IPS-11a (cell line): Measurements from ENCODE around the gene BCAS3.

Source experiments
- H3K4me3 ChIP-seq: one replicate; pipeline ENCODE4 v1.5.1; 2013; ENCODE audit warnings: low read depth, low read length, control low read depth

Gene BCAS3

DNA sequence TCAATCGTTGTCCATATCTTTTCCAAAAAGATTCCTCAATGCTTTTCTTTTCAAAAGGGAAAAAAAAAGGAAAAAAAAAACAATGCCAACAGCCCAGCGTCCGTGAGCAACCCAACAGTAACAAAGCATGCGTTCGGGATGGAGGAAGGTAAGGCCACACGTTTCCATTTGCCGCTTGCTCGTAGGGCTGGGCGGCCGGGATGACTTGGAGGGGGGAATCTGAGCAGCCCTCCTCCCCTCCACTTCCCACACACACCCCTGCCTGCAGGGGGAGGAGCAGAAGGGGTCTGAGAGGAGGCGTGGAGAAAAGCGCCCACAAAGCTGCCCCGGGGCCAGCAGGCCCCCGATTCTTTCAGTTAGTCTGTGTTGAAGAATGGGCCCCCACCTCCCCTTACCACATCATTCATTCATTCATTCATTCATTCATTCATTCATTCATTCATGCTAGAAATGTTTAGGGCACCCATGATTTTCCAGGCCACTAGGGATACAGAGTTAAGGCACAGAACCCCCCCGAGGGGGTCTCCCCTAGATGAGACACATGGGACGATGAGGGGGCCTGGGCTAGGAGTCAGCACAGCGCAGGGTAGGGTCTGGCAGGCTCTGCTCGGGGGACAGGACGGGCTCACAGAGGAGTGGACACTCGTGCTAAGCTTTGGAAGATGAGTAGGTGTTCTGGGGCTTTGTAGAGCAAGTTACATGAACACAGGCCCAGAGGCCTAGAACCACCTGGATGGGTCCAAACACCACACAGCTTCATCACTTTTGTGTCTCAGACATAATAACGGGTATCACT is 711.1 kb downstream of the BCAS3 start:
- H3K4me3 ChIP-seq = no peak overlapping the region

DNA sequence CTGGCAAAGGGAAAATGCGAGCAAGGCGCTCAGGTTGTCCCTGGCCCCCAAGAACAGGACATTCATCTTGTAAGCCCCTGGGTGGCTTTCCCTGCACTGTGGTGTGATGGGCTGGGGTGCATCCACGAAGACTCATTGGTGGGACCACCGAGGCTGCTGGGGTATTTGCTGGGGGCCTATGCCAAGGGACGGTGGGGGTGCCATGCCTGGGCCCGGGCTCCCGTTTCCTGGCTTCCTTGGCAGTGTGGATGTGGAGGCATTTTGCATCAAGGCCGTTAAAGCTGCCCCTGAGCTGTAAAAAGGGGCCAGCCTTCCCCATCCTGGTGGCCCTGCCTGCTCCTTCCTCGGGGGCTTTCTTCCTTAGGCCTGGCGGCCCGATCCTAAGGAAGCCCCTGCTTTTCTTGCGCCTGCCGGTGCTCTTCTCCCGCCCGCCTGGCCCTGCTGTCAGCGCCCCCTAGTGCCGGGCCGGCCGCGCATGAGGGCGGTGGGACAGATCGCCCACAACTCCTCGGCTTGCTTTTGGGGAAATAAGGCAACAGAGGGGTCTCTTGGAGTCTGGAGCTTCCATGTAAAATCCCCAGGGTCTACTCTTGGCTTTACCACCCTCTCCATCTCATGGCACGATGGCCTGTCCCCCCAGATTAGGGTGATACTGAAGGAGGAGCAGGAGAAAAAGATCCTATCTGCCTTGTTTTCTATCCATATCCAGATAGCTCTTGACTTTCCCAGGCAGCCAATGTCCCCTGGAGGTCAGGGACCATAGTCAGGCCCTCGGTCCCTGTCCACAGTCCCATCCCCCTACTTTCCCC is 712.2 kb downstream of the BCAS3 start:
- H3K4me3 ChIP-seq = no peak overlapping the region

DNA sequence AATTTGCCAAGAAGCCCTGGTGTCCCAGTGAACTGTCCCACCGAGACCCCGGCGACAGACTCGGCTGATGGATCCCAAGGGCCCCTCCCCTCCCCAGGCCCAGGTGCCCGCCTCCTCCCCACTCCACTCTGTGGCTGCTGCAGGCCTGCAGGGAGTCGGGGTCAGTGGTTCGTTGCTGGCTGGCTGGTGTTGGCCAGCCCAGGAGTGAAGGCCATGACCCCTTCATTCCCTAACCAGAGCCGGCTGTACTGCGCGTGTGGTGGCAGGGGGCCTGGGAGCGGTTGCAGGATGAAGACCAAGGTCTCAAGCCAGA is 712.8 kb downstream of the BCAS3 start:
- H3K4me3 ChIP-seq = no peak overlapping the region

DNA sequence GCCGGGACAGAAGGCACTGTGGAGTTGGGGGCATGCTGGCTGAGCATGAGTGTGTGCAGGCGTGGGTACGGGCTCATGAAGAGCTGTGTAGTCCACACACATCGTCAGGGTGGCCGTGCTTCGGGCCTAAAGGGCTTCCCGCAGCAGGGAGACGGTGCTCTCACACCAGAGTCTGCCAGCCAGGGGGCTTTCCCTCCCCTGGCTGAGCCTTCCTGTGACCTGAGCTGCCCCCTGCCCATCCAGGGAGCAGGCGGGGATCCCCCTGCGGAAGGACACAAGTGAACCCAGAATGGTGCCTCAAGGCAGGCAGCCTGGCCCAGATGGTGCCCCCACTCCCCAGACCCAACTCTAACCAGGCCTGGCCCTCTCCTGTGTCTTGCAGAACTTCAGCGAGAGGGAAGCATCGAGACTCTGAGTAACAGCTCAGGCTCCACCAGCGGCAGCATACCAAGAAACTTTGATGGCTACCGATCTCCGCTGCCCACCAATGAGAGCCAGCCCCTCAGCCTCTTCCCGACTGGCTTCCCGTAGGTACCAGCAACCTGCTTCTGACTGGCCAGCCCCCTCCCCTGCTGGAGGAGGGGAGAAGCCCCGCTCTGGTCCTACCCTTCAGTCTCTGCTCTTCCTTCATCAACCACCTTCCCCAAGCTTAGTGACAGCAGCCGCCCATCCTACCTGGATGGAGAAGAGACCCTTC is 714.1 kb downstream of the BCAS3 start:
- H3K4me3 ChIP-seq = no peak overlapping the region

DNA sequence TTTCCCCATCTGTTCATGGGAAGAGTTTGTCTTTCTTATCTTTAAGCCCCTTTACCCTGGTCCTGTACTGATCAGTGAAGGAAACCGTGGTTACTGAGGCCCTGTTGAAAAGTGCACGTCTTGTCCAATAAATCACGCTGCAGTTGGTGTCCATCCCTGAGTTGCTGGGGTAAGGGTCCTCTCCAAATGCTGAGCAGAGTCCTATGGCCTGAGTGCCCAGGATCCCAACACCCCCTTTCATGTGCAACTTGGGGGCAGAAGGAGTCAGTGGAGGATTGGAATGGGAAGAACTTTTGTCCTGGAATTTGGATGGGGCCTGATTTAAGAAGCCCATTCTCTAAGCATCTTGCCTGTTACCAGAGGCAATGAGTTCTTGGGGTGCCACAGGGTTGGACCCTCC is 715.0 kb downstream of the BCAS3 start:
- no peak overlapping the region for H3K4me3 ChIP-seq

DNA sequence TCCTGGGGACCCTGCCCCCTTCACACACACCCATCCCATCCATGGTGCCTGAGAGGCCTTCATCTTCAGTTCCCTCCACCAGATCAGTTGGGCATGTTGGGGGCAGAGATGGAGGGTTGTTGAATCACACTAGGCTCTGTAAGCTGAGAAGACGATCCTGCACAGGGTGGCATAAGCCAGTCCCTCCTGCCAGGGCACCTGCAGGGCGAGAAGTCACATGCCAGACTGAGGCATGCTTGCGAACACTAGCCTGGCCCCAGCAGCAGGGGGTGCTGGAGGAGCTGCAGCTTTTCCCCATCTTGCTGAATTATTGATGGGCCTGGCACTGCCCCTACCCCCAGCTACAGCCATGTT is 715.9 kb downstream of the BCAS3 start:
- no peak overlapping the region for H3K4me3 ChIP-seq

DNA sequence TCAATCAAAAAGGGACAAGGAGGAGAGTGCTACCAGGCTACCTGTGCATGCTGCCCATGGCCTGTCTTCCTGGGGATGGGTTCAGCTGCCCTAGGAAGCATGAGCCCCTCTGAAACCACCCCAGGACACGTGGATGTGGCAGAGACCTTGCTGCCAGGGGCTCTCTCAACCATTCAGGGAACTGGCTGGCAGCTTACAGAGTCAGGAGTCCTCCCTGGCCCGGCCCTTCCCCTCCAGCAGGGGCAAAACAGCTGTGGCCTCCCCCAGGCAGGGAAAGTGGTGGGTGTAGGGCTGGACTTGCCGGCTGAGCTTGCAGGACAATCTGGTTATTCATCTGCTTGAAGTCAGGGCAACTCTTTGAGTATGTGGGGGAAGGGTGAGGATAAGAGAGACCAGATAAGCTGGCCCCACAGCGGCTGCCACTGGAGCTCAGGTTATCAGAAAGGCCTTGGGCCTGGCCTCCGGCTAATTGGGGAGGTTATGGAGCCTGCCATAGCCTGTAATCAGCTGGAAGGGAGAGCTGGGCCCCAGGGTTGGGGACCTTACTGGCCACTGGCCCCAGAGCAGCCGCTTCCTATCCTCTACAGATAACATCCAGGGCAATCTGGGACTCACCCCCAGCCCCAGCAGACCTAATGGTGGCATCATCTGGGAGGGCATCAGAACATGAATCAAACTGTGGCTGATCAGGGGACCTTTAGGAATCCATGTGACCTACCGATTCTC is 716.4 kb downstream of the BCAS3 start:
- H3K4me3 ChIP-seq = no peak overlapping the region

DNA sequence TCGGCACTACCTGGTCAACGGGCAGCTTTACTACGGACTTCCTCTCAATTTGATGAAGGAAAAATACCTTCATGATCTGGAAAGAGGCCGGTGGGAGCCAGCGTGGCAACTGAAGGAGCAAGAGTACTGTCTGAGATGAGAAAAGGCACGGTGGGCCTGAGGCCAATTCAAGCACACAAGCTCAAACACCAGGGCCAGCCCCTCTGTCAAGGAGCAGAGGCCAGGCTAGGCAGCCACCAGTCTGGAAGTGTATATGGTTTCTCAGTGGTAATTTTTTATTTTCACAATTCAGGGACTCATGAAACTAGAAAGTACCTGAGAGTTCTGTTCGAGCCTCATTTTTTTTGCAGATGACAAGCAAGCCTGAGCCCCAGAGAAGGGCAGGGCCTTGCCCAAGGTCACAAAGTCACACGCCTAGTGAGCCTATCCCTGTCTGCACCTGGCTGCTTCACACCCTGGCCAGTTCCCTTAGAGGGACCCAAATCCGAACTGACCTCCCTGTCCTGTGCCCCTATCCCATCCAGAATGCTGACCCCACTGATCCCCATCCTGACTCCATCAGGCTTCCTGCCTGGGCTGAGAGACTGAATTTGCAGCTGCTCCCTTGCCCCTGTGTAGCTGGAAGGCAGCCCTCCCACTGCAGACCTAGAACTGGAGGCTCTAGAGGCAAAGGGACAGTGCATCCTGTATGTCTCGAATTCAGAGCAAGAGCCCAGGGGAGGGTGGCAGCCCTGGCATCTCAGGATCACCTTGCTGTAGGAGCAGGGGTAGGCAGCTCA is 717.2 kb downstream of the BCAS3 start:
- no peak overlapping the region for H3K4me3 ChIP-seq

DNA sequence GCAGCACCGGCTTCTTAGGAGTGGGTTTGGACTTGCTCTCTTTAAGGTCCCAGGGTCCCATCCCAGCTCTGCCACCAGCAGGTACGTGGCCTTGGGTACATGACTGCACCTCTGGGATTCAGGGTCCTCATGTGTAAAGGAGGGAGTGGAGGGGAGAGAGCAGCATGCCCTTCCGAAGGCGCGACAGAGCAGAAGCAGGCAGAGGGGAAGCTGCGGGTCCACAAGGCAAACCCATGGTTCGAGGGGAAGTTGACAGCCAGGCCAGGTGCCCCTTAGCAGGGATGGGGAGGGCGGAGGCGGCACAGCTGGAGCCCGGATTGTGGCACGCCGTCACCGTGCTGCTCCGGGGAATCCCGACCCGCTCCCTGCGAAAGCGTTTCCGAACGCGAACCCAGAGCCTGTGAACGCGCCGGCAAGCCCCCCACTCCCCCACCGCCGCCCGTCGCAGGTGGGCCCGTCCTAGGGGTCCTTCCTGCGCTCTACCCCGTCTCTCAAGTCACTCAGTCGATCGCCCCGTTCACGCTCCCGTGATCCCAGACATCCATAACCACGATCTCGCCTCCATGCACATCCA is 717.8 kb downstream of the BCAS3 start:
- H3K4me3 ChIP-seq = no peak overlapping the region

DNA sequence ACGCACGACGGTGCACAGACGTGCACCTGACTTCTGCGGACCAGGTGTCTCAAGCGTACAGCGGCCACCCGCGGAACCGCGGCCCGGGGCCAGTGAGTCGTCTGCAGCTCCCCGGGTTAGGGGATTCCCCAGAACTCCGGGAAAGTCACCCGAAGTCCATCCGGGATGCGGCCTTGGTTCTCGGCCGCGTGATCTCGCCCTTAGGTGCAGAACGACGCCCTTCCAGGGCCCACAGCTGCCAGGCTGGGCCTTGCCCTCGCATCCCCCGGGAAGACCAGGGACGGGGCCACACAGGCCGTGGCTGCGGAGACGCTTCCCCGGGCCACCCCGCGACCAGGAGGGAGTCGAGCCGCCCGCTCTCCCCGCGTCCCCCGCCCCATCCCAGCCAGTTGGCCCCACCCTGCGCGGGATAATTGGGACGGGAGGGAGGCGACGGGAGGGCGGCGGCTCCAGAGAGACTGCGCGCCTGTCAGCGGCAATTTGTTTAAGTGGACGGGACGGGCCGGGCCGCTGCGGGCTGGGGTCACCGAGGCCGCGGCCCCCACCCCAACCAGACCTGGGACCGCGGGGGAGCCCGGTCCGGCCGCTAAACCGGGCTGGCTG is 718.4 kb downstream of the BCAS3 start:
- no peak overlapping the region for H3K4me3 ChIP-seq

DNA sequence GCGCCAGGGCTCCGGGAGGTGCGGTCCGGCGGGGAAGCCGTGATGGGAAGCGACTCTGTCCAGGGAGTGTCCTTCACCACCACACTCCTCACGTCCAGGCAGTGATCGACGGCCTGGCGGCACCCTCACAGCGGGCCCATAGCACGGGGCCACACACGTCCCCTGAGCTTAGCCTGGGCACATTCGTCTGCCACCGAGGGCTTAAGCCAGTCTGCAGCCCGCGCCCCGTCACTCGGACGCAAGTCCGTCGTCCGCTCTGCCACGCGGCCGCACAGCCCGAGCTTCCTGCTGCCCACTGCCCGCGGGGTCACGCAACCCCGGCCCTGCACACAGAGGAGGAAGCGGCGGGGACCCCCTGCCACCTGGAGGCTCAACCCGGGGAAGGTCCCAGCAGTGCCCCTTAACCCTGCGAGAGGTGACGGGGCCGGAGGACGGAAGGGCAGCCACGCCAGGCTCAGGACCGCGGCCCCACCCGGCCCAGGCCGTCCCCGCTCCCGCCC is 719.0 kb downstream of the BCAS3 start:
- H3K4me3 ChIP-seq = no peak overlapping the region

DNA sequence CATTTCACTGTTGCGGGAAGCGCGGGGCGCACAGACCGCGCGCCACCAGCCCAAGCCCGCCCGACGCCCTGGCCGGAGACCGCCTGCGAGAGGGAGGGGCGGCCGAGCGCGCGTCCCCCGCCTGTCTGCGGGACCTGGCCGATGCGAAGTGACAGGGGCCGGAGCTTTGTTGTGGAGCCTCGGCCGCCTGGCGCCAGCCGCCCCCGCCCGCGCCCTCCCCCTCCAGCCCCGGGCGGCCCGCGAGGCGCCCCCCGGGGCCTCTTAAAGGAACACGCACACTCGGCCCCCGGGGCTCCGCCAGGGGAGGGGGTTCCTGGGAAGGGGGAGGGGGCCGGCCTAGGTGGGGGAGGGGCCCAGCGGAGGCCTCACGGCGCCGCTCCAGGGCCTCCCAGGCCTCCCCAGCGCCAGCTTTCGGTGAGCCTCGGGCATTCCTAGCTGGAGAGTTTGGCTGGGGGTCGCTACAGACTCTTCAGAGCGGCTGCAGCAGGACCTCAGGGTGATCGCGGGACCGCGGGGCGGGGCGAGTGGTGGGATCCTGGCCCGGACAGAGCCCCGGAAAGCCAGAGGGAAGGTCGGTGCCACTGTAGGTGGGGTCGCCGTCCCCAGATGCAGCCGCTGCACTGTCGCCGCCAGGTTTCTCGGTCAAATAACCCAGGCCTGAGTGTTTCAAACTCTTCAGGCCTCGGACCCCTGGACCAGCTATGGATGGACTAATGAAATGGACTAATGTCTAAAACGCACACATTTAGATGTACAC is 719.6 kb downstream of the BCAS3 start:
- H3K4me3 ChIP-seq = no peak overlapping the region

DNA sequence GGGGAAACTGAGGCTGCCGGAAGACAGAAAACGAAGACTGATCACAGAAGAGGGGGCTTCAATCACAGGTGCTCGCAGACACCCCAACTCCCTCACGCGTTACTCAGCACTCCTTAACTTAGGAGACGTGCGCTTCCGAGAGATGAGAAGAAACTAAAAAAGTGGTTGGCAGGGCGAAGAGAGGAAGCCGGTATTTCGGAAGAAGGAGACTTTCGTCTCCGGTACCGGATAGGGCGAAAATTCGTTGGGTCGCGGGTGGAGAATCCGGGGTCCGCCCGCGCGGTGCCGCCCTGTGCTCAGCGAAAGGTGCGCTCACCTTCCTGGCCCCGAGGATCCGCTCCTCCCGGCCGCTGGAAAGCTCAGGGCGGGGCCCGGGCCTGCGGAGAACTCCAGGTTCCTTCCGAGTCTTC is 721.1 kb downstream of the BCAS3 start:
- no peak overlapping the region for H3K4me3 ChIP-seq

DNA sequence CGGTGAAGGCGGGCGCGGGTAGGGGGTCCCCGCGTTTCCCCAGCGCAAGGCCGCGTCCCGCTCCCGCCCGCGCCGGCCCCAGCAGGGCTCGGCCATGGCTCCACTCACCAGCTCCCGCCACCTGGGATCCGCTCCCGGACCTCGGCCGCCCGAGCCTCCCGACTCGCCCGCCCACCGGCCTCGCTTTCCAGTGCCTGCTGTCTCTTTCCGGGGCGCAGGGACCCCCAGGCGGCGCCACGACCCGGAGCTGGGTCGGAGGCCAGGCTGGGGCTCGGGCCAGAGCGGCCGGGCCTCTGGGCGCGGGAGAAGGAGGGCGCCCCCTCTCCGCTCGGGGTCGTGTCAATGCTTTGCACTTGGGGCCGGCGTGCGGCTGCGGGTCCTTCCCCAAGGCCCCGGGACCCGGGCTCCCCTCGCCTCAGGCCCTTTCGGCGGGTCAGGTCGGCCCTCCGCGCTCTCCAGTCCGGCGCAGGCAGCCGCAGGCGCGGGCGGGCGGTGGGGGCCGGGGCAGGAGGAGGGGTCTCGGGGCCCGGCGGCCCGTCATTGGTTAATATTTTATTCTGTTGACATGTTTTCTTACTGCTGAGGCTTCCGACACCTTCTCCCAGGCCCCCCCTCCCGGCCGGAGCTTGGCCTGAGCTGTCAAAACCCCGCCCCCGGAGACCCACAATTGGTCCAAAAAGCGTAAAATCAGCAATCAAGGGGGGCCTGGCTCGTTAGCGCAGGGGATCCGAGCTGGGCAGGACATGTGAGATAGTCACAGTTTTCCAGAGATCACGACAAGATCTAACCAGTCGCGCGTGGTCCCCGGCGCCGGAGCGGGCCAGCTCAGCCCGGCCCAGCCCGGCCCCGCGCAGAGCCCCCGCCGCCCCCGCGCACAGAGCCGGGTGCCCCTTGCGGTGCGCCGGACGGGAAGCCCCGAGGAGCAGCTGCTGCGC is 721.7 kb downstream of the BCAS3 start, which contains the start of gene TBX2:
Gene TBX2, plus strand, starts transcription at position 713 of the 935 bp plus-strand sequence. CDS start 334 bp downstream, outside the sequence.
- H3K4me3 ChIP-seq = peak within 1 kb of the TSS; percentile 17

DNA sequence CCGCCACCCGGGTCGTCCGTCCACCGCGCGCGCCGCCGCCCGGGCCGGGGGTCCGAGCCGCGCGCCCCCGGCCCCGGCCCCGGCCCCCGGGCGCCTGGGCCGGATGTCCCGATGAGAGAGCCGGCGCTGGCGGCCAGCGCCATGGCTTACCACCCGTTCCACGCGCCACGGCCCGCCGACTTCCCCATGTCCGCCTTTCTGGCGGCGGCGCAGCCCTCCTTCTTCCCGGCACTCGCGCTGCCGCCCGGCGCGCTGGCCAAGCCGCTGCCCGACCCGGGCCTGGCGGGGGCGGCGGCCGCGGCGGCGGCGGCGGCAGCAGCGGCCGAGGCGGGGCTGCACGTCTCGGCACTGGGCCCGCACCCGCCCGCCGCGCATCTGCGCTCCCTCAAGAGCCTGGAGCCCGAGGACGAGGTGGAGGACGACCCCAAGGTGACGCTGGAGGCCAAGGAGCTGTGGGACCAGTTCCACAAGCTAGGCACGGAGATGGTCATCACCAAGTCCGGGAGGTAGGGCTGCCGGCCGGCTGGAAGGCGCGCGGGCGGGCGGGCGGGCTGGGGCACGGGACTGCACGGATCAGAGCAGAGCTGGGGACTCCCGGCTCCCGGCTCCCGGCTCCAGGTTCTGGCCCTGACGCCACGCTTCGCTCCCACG is 722.5 kb downstream of the BCAS3 start:
- no peak overlapping the region for H3K4me3 ChIP-seq

DNA sequence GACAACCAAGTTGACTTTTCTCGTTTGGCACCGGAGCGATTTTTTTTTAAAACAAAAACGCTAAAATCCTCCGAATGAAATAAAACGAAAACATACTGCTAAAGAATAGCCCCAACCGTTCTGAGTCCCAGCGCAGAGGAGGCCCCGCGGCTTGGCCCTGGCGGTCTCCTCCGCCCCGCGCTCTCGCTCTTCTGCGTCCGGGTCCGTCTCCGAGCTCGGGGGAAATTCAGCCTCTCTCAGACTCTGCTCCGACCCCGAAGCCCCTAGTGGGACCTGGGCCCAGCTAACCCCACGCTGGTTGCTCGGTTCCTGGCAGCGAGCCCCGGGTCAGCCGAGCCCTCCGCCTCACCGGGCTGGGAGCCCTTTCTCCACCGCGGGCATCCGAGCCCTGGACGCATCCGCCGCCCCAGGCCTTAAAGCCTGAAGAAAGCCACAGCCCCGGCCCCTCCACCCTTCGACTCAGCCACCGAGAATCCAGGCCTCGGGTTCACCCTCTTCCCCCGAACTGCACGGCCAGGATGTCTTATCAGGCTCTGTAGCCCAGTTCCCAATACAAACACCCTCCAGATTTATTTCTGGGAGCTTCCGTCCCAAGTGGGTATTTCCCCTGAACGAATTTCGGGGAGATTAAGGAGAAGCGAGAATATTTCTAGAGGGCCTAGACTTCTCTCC is 723.2 kb downstream of the BCAS3 start:
- H3K4me3 ChIP-seq = no peak overlapping the region
